ENCODE results near the gene STIM2. TPM values are rescaled to one million over a fixed set of nuclear protein-coding genes. Genes with fewer than 3 reads are reported as not detected.

STIM2 gene
- total RNA-seq, 2 experiments from 2014 or later: 70.2 to 75.2 TPM

DNA sequence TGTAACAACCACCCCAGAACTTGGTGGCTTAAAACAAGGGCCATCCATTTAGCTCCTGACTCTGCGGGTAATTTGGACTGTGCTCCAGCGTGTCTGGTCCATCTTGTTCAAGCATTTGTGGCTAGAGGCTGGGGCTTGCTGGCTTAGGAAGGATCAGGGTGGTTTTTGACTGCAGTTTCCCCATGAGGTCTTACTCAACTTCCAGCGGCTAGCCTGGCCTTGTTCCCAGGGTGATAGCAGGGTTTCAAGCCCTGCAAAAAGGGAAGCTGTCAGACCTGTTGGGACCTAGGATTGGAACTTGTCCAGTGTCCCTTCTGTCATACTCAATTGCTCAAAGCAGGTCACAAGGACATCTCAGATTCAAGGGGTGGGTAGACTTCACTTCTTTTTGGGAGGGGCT is 205.9 kb downstream of the STIM2 start:
- peaks cover 2% of the 10 kb centered on the region for H3K27me3 Mint-ChIP-seq
- ATAC-seq (ENCODE audit: low read depth) (no peak), DNase-seq (no peak)
- H3K9me3 Mint-ChIP-seq: peaks cover 2% of the 10 kb centered on the region
- no peaks in the 10 kb centered on the region for H3K36me3 Mint-ChIP-seq
- H3K4me1 Mint-ChIP-seq: no peaks in the 10 kb centered on the region
- H3K4me3 Mint-ChIP-seq: no peak overlapping the region
- H3K27ac Mint-ChIP-seq: no peak overlapping the region
- POLR2A ChIA-PET: no interaction called here

DNA sequence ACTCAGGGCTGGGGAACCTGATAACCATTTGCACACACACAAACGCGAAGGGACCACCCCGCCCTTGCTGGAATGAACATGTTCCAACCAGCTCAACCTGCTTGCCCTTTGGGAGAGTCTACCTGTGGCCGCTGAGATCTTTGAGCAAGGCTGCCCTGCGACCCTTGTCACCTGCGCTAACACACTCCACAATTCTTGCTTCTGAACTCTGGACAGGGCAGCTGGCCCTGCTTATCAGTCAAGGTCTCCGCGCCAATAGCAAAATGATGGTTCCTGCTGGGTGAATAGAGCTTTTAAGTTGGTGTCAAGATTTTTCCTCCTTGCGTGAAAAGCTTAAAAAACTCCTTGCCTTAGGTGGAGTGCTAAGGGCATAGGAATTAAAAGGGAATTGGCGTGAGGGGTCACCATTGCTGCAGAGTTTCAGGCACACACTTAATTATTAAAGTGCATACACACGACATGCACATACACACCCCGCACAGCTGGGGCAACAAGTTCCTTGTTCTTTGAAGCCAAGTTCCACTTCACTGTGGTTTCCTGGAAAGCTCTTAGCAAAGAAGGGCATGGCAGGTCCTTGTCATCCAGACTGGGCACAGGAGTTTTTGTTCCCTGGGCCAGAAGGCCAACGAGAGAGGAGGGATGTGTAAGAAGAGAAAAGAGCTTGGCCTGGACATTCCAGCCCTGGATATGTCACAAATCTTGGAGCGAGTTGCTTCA is 207.7 kb downstream of the STIM2 start:
- H3K4me1 Mint-ChIP-seq: no peaks in the 10 kb centered on the region
- H3K4me3 Mint-ChIP-seq: no peak overlapping the region
- no peaks in the 10 kb centered on the region for H3K36me3 Mint-ChIP-seq
- H3K9me3 Mint-ChIP-seq: peaks cover 2% of the 10 kb centered on the region
- POLR2A ChIA-PET: no interaction called here
- DNase-seq: no peak
- no peak overlapping the region for H3K27ac Mint-ChIP-seq
- ATAC-seq (ENCODE audit: low read depth): no peak
- no peaks in the 10 kb centered on the region for H3K27me3 Mint-ChIP-seq

All from activated naive CD8-positive, alpha-beta T cell treated with anti-CD3 and anti-CD28 coated beads, Interleukin-2, amount 10 ng/mL, durations not matched to agents 7 days and 5 days (primary cell).